GM12878 (cell line): ENCODE data around the gene KCTD17.

Experiments used
- CTCF ChIP-seq, 3 experiments: IDR thresholded peaks in 2 of 3; conservative IDR thresholded peaks in 1 of 3; 2 replicates each; pipeline ENCODE4 v1.5.1; 2011; ENCODE audit warnings: low read depth in 3 of 3, low read length in 3 of 3, mild to moderate bottlenecking in 3 of 3, control low read depth in 2 of 3, moderate library complexity in 2 of 3, inconsistent platforms in 1 of 3, mixed read lengths in 1 of 3; ENCODE audit not compliant: control insufficient read depth in 2 of 3, insufficient read depth in 1 of 3; ENCODE audit errors: extremely low read depth in 1 of 3
- EGR1 ChIP-seq, 2 experiments: IDR thresholded peaks; 1 replicate in 1 of 2; 2 replicates in 1 of 2; pipeline ENCODE4 v1.6.1; 2011 to 2012; ENCODE audit warnings: low read depth in 2 of 2, low read length in 2 of 2, borderline replicate concordance in 1 of 2, mild to moderate bottlenecking in 1 of 2, moderate library complexity in 1 of 2
- FOXK2 ChIP-seq: fragments of 450-650 bp; IDR thresholded peaks from 2 replicates; pipeline ENCODE4 v1.6.1; 2017; ENCODE audit warnings: mild to moderate bottlenecking, moderate library complexity
- GABPA ChIP-seq: IDR thresholded peaks from 2 replicates; pipeline ENCODE4 v1.6.1; 2014; ENCODE audit warnings: antibody characterized with exemption, low read depth, mild to moderate bottlenecking, inconsistent platforms
- HDGF ChIP-seq: fragments of 450-650 bp; IDR thresholded peaks from 2 replicates; pipeline ENCODE4 v1.6.1; 2016; ENCODE audit warnings: antibody characterized with exemption
- RFX5 ChIP-seq: IDR thresholded peaks from 2 replicates; pipeline ENCODE4 v1.6.1; 2011; ENCODE audit warnings: low read depth, low read length, improper control_type of control experiment
- SMC3 ChIP-seq: IDR thresholded peaks from 2 replicates; pipeline ENCODE4 v1.6.1; 2011; ENCODE audit warnings: low read length, improper control_type of control experiment, borderline replicate concordance
- STAT1 ChIP-seq: fragments of 450-650 bp; conservative IDR thresholded peaks from 2 replicates; pipeline ENCODE4 v1.6.1; 2014; ENCODE audit warnings: antibody characterized with exemption, mild to moderate bottlenecking
- TCF3 ChIP-seq: IDR thresholded peaks from 2 replicates; pipeline ENCODE4 v1.6.1; 2012; ENCODE audit warnings: low read depth, mild to moderate bottlenecking, low read length, borderline replicate concordance; ENCODE audit not compliant: insufficient read depth

GRCh38 chr22:37025500-37026070 lies 26.0 kb upstream of the KCTD17 start:
- TF ChIP-seq HDGF, result no peak
- TF ChIP-seq STAT1, result no peak
- TF ChIP-seq RFX5, result no peak
- TF ChIP-seq EGR1 (IDR thresholded peaks at IDR 0.05; ENCODE audit: borderline replicate concordance in 1 of 2, low read depth in 2 of 2, low read length in 2 of 2), result no peak
- TF ChIP-seq TCF3, result no peak
- TF ChIP-seq SMC3, result no peak
- TF ChIP-seq FOXK2, result no peak
- no peak for TF ChIP-seq CTCF (IDR thresholded peaks at IDR 0.05 in 2 of 3, conservative IDR thresholded peaks at IDR 0.05 in 1 of 3; ENCODE audit: control insufficient read depth in 2 of 3, extremely low read depth in 1 of 3, insufficient read depth in 1 of 3, low read depth in 3 of 3, low read length in 3 of 3)
- TF ChIP-seq GABPA, result no peak
